ENCODE measurements around the gene CD300LB.
"Not testable (repeated sequence)": the region's sequence is repeated elsewhere in the genome, so short reads cannot be mapped to it uniquely, and the experiment has no call there.

CD300LB gene

DNA sequence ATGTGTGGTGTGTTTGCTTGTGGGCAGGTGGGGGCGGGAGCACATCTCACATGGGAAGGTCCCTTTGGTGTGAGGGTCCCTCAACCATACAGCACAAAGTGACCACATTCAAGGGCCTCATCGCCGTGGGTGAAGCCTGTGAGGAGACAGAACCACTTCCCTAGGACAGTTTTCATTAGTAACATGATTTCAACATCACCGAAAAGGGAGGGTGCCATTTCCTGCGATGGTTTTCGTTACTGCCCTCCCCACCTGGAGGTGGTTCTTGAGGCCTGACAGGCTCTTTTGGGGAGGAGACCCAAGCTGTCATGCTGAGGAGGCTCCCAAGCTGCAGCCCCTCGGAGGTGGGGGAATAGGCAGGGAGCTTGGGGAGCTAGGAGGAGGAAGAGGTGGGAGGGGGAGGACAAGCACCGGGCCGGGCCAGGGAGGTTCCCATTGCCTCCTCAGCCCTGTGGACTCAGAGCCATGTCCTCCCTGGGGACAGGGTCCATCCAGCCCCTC, 9.5 kb downstream of the CD300LB start:
- no peak overlapping the region for H3K4me3 ChIP-seq (replicated peaks; ENCODE audit: low read depth, low read length)
- TF ChIP-seq, protein P1, sequence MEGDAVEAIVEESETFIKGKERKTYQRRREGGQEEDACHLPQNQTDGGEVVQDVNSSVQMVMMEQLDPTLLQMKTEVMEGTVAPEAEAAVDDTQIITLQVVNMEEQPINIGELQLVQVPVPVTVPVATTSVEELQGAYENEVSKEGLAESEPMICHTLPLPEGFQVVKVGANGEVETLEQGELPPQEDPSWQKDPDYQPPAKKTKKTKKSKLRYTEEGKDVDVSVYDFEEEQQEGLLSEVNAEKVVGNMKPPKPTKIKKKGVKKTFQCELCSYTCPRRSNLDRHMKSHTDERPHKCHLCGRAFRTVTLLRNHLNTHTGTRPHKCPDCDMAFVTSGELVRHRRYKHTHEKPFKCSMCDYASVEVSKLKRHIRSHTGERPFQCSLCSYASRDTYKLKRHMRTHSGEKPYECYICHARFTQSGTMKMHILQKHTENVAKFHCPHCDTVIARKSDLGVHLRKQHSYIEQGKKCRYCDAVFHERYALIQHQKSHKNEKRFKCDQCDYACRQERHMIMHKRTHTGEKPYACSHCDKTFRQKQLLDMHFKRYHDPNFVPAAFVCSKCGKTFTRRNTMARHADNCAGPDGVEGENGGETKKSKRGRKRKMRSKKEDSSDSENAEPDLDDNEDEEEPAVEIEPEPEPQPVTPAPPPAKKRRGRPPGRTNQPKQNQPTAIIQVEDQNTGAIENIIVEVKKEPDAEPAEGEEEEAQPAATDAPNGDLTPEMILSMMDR (IDR thresholded peaks at IDR 0.05; ENCODE audit: low read depth, low read length, missing control alignments), result no peak
- no peak for DNase-seq (ENCODE audit: extremely low read depth, low read depth)

DNA sequence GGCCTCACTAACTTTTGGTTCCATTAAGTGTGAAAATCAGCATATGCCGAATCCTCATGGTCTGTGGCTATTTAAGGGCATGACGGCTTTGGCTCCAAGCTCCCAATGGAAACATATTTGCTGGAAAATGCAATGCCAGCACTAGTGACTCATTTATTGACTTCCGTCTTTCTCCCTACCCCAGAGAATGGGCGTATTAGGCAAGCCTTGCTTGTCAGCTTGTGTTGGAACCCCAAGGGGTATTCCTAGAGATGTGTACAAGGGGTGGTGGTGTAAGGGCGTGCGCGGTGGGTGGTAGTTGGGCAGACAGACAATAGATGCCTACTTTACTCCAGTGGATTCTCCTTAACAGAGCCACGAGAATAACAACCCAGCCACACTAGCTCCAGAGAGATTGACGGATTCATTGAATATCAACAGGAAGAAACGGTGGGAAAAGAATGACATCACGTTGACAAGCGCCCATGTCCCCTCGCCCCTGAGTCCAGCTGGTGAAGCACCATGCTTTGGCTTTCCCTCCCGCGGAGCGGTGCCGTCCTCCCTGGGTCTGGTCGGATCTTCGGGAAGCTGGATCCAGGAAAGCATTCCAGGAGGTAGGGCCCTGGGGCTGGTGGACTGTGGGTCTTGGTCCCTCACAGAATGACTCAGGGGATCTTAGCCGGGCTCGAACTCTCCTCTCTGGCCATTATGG, 10.3 kb downstream of the CD300LB start:
- TF ChIP-seq, protein P1 (IDR thresholded peaks at IDR 0.05; ENCODE audit: low read depth, low read length, missing control alignments), result no peak
- no peak for DNase-seq (ENCODE audit: extremely low read depth, low read depth)
- H3K4me3 ChIP-seq (replicated peaks; ENCODE audit: low read depth, low read length), result no peak overlapping the region

DNA sequence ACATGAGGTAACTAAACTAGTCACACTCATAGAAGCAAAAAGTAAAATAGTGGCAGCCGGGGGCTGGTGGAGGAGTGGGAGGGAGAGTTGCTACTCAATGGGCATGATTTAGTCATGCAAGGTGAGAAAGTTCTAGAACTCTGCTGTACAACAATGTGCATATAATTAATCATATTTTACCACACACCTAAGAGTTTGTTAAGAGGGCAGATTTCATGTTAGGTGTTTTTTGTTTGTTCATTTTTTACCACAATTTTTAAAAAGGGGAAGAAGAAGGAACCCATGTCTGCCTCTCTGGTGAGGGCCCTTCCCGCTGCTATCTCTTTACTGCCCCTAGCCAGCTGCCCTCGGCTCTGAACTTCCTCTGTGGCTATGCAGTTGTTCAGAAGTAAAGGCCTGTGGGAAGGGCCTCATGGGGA, 11.2 kb downstream of the CD300LB start:
- DNase-seq (ENCODE audit: extremely low read depth, low read depth), result no peak
- no peak overlapping the region for H3K4me3 ChIP-seq (replicated peaks; ENCODE audit: low read depth, low read length)
- TF ChIP-seq, protein P1 (IDR thresholded peaks at IDR 0.05; ENCODE audit: low read depth, low read length, missing control alignments), result no peak

DNA sequence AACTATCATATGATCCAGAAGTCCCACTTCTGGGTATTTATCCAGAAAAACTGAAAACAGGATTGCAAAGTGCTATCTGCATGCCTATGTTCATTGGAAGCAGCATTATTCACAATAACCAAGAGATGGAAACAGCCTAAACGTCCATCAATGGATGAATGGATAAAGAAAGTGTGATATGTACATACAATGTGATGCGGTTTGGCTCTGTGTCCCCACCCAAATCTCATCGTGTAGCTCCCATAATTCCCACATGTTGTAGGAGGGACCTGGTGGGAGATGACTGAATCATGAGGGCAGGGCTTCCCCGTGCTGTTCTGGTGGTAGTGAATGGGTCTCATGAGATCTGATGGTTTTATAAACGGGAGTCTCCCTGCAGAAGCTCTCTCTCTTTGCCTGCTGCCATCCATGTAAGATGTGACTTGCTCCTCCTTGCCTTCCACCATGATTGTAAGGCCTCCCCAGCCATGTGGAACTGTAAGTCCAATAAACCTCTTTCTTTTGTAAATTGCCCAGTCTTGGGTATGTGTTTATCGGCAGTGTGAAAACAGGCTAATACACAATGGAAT, 12.8 kb downstream of the CD300LB start:
- H3K4me3 ChIP-seq (replicated peaks; ENCODE audit: low read depth, low read length); DNase-seq (ENCODE audit: extremely low read depth, low read depth): not testable (repeated sequence)

DNA sequence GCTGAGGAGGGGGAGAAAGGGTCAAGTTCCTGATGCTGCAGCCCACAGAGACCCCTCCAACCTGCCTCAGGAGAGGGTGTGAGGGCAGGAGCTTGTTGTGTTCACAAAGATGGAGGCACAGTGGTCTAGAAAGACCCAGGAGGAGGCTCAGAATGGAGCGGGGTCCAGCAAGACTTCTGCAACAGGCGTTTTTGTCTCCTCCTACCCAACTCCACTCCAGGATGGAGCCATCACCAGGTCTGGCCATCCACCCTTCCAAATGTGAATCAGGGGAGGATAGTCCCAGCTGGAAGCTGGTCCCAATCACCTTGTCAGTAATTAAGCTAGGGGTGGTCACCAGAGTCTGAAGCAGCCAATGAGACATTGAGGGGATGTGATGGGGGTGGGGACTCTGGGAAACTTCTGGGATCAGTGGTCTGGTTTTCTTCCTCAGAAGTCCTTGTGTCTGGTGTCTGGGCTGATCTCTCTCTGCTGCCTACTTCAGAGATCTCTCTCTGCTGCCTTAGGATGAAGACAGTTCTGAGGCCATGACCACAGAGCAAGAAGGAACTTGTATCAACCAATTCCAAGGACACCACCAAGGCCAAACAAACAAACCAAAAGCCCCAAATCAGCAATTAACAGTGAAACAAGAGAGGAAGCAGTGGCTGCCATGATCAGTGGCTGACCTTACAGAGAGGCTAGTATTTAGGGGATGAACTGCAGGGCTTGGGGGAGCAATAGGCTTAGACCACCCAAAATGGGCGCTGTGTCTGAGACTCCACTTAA, 14.5 kb downstream of the CD300LB start:
- TF ChIP-seq, protein P1 (IDR thresholded peaks at IDR 0.05; ENCODE audit: low read depth, low read length, missing control alignments), result no peak
- no peak for DNase-seq (ENCODE audit: extremely low read depth, low read depth)
- no peak overlapping the region for H3K4me3 ChIP-seq (replicated peaks; ENCODE audit: low read depth, low read length)

DNA sequence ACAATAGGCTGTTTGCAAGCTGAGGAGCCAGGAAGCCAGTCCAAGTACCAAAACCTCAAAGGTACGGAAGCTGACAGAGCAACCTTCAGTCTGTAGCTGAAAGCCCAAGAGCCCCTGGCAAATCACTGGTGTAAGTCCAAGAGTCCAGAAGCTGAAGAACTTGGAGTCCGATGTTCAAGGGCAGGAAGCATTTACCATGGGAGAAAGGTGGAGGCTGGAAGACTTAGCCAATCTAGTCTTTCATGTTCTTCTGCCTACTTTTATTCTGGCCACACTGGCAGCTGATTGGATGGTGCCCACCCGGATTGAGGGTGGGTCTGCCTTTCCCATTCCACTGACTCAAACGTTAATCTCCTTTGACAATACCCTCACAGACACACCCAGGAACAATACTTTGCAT, 15.3 kb downstream of the CD300LB start:
- H3K4me3 ChIP-seq (replicated peaks; ENCODE audit: low read depth, low read length), result no peak overlapping the region
- DNase-seq (ENCODE audit: extremely low read depth, low read depth), result no peak
- TF ChIP-seq, protein P1 (IDR thresholded peaks at IDR 0.05; ENCODE audit: low read depth, low read length, missing control alignments), result no peak
